GM13976 (cell line): ENCODE data around the gene ALDH16A1.

Experiments
- DNase-seq: peaks from one replicate; pipeline ENCODE4 v3.0.0; 2012; ENCODE audit warnings: low spot score
- CTCF ChIP-seq: IDR thresholded peaks from 2 replicates; pipeline ENCODE4 v1.5.1; 2012; ENCODE audit warnings: borderline replicate concordance, mild to moderate bottlenecking; ENCODE audit not compliant: insufficient read depth; ENCODE audit errors: extremely low read depth, missing control alignments, control extremely low read depth
- in situ Hi-C: fragments of 300-500 bp; cut with MboI; formaldehyde crosslinking; loops from one replicate; pipeline ENCODE4 v1.12.0; 2022; ENCODE audit warnings: low sequenced_read_pairs, mixed read lengths, inconsistent platforms; ENCODE audit not compliant: unreplicated experiment

Gene ALDH16A1

GRCh38 chr19:49512970-49513745 lies 60.1 kb downstream of the ALDH16A1 start:
- in situ Hi-C loops: no loop called here
- DNase-seq: peak; percentile 52
- TF ChIP-seq CTCF: no peak

- in situ Hi-C loops: no loop called here
- DNase-seq: peak; percentile 35
- no peak for TF ChIP-seq CTCF
Measured at GRCh38 chr19:49513746-49514118, 60.7 kb downstream of the ALDH16A1 start.

GRCh38 chr19:49514151-49514550 lies 61.1 kb downstream of the ALDH16A1 start:
- no peak for TF ChIP-seq CTCF
- peak; percentile 27 for DNase-seq
- in situ Hi-C loops: no loop called here

- no peak for DNase-seq
- in situ Hi-C loops: no loop called here
- no peak for TF ChIP-seq CTCF
Measured at GRCh38 chr19:49515767-49516166, 62.7 kb downstream of the ALDH16A1 start.

GRCh38 chr19:49518033-49518432 lies 65.0 kb downstream of the ALDH16A1 start:
- DNase-seq: no peak
- in situ Hi-C loops: no loop called here
- no peak for TF ChIP-seq CTCF
